HCT116 (cell line): ENCODE results near the gene P2RX5. TPM values are rescaled to one million over a fixed set of nuclear protein-coding genes. Genes with fewer than 3 reads are reported as not detected.

Experiments used
- ATAC-seq: fragments of 200-7000 bp; cut with Tn5 transposase; 2 replicates; pipeline ENCODE4 v1.9.1; 2020; ENCODE audit warnings: mild to moderate bottlenecking, moderate library complexity
- BruUV-seq: library from RNA; stranded (reverse); fragments of 400-500 nt; replicated peaks from 2 replicates; lab custom pipeline; 2021; lab: Mats Ljungman, UMichigan
- CTCF ChIA-PET: fragments of 300-600 bp; sonication (Branson Sonifier 250); formaldehyde crosslinking; loops from one replicate; lab custom pipeline; 2021; ENCODE audit warnings: antibody characterized with exemption; lab: Charles Lee
- POLR2A ChIA-PET: fragments of 300-600, 350-600 bp; sonication (Branson Sonifier 250); formaldehyde crosslinking; loops from one replicate; lab custom pipeline; 2021; ENCODE audit warnings: antibody characterized with exemption; lab: Charles Lee
- RAD21 ChIA-PET, 2 experiments: fragments of 300-600 bp; sonication (Branson Sonifier 250); formaldehyde crosslinking; loops; one replicate each; lab custom pipeline; 2023; ENCODE audit warnings: low total read pairs in 2 of 2; ENCODE audit not compliant: uncharacterized antibody in 2 of 2, unreplicated experiment in 2 of 2, low non-redundant PET in 1 of 2; lab: Charles Lee
- DNase-seq: peaks from one replicate; pipeline ENCODE4 v3.0.0-alpha.2; 2010; ENCODE audit warnings: low read depth, low spot score
- H2AFZ ChIP-seq: fragments of 200-600 bp; shearing (Covaris generic), sonication (generic); 2 replicates; pipeline ENCODE4 v1.6.1; 2017; ENCODE audit warnings: low read depth, mixed run types, mixed read lengths, antibody characterized with exemption, low read length; ENCODE audit not compliant: poor library complexity, severe bottlenecking
- H3K27ac ChIP-seq: 2 replicates; pipeline ENCODE4 v1.5.1; 2012; ENCODE audit warnings: low read depth, low read length
- H3K27me3 ChIP-seq: fragments of 200-600 bp; sonication (generic); 2 replicates; pipeline ENCODE4 v1.6.1; 2016; ENCODE audit warnings: mixed run types, low read length, mixed read lengths; ENCODE audit not compliant: insufficient read depth
- H3K36me3 ChIP-seq, 2 experiments: fragments of 200-500 bp in 1 of 2; fragments of 200-600 bp in 1 of 2; sonication (Bioruptor generic) in 1 of 2; sonication (generic) in 1 of 2; 2 replicates each; pipeline versions ENCODE4 v1.5.1 to v1.6.1; 2014 to 2016; ENCODE audit warnings: low read length in 2 of 2, inconsistent platforms in 1 of 2, mixed read lengths in 1 of 2, mixed run types in 1 of 2; ENCODE audit not compliant: insufficient read depth in 2 of 2, control insufficient read depth in 1 of 2
- H3K4me1 ChIP-seq, 2 experiments: fragments of 200-600 bp in 1 of 2; sonication (generic) in 1 of 2; 2 replicates each; pipeline versions ENCODE4 v1.5.1 to v1.6.1; 2012 to 2017; ENCODE audit warnings: low read length in 2 of 2, inconsistent platforms in 1 of 2, mild to moderate bottlenecking in 1 of 2, mixed read lengths in 1 of 2, mixed run types in 1 of 2, moderate library complexity in 1 of 2; ENCODE audit not compliant: insufficient read depth in 2 of 2, control insufficient read depth in 1 of 2
- H3K4me2 ChIP-seq: fragments of 200-600 bp; sonication (generic); 2 replicates; pipeline ENCODE4 v1.6.1; 2017; ENCODE audit warnings: mixed run types, low read length, mixed read lengths
- H3K4me3 ChIP-seq, 2 experiments: fragments of 200-600 bp in 1 of 2; sonication (generic) in 1 of 2; replicated peaks in 1 of 2; 2 replicates each; pipeline ENCODE4 v1.5.1; 2011 to 2016; ENCODE audit warnings: low read length in 2 of 2, control low read depth in 1 of 2, low read depth in 1 of 2, mild to moderate bottlenecking in 1 of 2, mixed read lengths in 1 of 2, mixed run types in 1 of 2
- H3K79me2 ChIP-seq: fragments of 200-600 bp; sonication (generic); 2 replicates; pipeline ENCODE4 v1.6.1; 2017; ENCODE audit warnings: mild to moderate bottlenecking, mixed run types, low read length, moderate library complexity, mixed read lengths; ENCODE audit not compliant: insufficient read depth
- H3K9ac ChIP-seq: fragments of 200-600 bp; sonication (generic); 2 replicates; pipeline ENCODE4 v1.6.1; 2016; ENCODE audit warnings: low read length, mixed read lengths
- H3K9me2 ChIP-seq: fragments of 200-600 bp; sonication (generic), shearing (Covaris generic); 2 replicates; pipeline ENCODE4 v1.6.1; 2017; ENCODE audit warnings: mixed run types, mild to moderate bottlenecking, moderate library complexity; ENCODE audit not compliant: insufficient read depth
- H3K9me3 ChIP-seq, 2 experiments: fragments of 200-500 bp in 1 of 2; fragments of 200-600 bp in 1 of 2; sonication (Bioruptor generic) in 1 of 2; sonication (generic) in 1 of 2; 2 replicates each; pipeline ENCODE4 v1.6.1; 2014 to 2017; ENCODE audit warnings: low read length in 2 of 2, mixed read lengths in 2 of 2, inconsistent platforms in 1 of 2, low read depth in 1 of 2, mild to moderate bottlenecking in 1 of 2, mixed run types in 1 of 2, moderate library complexity in 1 of 2; ENCODE audit not compliant: control insufficient read depth in 1 of 2, insufficient read depth in 1 of 2
- H4K20me1 ChIP-seq: fragments of 200-600 bp; sonication (generic), shearing (Covaris generic); 2 replicates; pipeline ENCODE4 v1.6.1; 2017; ENCODE audit warnings: mixed run types, mild to moderate bottlenecking, moderate library complexity; ENCODE audit not compliant: insufficient read depth
- CEBPB ChIP-seq: IDR thresholded peaks from 2 replicates; pipeline ENCODE4 v1.6.1; 2012; ENCODE audit warnings: low read depth
- CTCF ChIP-seq, 3 experiments: fragments of 200-600 bp in 1 of 3; sonication (generic) in 1 of 3; IDR thresholded peaks in 2 of 3; conservative IDR thresholded peaks in 1 of 3; 2 replicates each; pipeline ENCODE4 v1.5.1; 2012 to 2017; ENCODE audit warnings: low read depth in 2 of 3, low read length in 2 of 3, antibody characterized with exemption in 1 of 3, borderline replicate concordance in 1 of 3, control low read depth in 1 of 3, mild to moderate bottlenecking in 1 of 3, mixed read lengths in 1 of 3, mixed run types in 1 of 3, moderate library complexity in 1 of 3; ENCODE audit not compliant: insufficient read depth in 1 of 3
- EGR1 ChIP-seq: IDR thresholded peaks from 2 replicates; pipeline ENCODE4 v1.6.1; 2012; ENCODE audit warnings: low read depth
- ELF1 ChIP-seq: IDR thresholded peaks from 2 replicates; pipeline ENCODE4 v1.6.1; 2012; ENCODE audit warnings: low read depth, borderline replicate concordance
- EZH2 ChIP-seq: fragments of 200-600 bp; sonication (generic); IDR thresholded peaks from 2 replicates; pipeline ENCODE4 v1.6.1; 2017; ENCODE audit warnings: antibody characterized with exemption, mixed run types
- EZH2phosphoT487 ChIP-seq: fragments of 200-600 bp; IDR thresholded peaks from 2 replicates; pipeline ENCODE4 v1.6.1; 2018; ENCODE audit warnings: antibody characterized with exemption, borderline replicate concordance
- FOSL1 ChIP-seq: IDR thresholded peaks from 2 replicates; pipeline ENCODE4 v1.6.1; 2012; ENCODE audit warnings: low read depth
- JUND ChIP-seq: IDR thresholded peaks from 2 replicates; pipeline ENCODE4 v1.6.1; 2012
- POLR2A ChIP-seq: IDR thresholded peaks from 2 replicates; pipeline ENCODE4 v1.7.0; 2011; ENCODE audit warnings: borderline replicate concordance; ENCODE audit not compliant: insufficient read depth, insufficient read length; ENCODE audit errors: extremely low read depth
- POLR2AphosphoS5 ChIP-seq: IDR thresholded peaks from 2 replicates; pipeline ENCODE4 v1.6.1; 2011; ENCODE audit warnings: mild to moderate bottlenecking, low read depth, low read length, moderate library complexity
- REST ChIP-seq: IDR thresholded peaks from 2 replicates; pipeline ENCODE4 v1.6.1; 2012; ENCODE audit warnings: low read depth
- SIN3A ChIP-seq: IDR thresholded peaks from 2 replicates; pipeline ENCODE4 v1.6.1; 2012; ENCODE audit warnings: low read depth
- SP1 ChIP-seq: IDR thresholded peaks from 2 replicates; pipeline ENCODE4 v1.6.1; 2012; ENCODE audit warnings: low read depth
- TCF7L2 ChIP-seq: IDR thresholded peaks from 2 replicates; pipeline ENCODE4 v1.7.0; 2011; ENCODE audit warnings: borderline replicate concordance, inconsistent platforms; ENCODE audit not compliant: insufficient read depth, insufficient read length; ENCODE audit errors: extremely low read depth
- YY1 ChIP-seq: IDR thresholded peaks from 2 replicates; pipeline ENCODE4 v1.6.1; 2011; ENCODE audit warnings: low read length, low read depth, moderate library complexity, mild to moderate bottlenecking; ENCODE audit not compliant: insufficient replicate concordance; ENCODE audit errors: extremely low read depth
- ZBTB33 ChIP-seq: IDR thresholded peaks from 2 replicates; pipeline ENCODE4 v1.6.1; 2011; ENCODE audit warnings: mild to moderate bottlenecking, low read length, moderate library complexity; ENCODE audit not compliant: insufficient replicate concordance; ENCODE audit errors: extremely low read depth
- ZFX ChIP-seq: fragments of 450-650 bp; IDR thresholded peaks from 2 replicates; pipeline ENCODE4 v1.6.1; 2017
- ZNF274 ChIP-seq: fragments of 200-500 bp; sonication (Bioruptor generic); IDR thresholded peaks from 2 replicates; pipeline ENCODE4 v1.6.1; 2014; ENCODE audit warnings: mild to moderate bottlenecking, low read depth, low read length, inconsistent platforms
- intact Hi-C: fragments of 100-400 bp; cut with micrococcal nuclease; formaldehyde crosslinking; loops from 2 replicates; pipeline ENCODE4 v1.10.0; 2022
- total RNA-seq: library from RNA; stranded (reverse); gene quantifications from one replicate; pipeline ENCODE4 v1.2.1, GENCODE V29; 2021; ENCODE audit not compliant: unreplicated experiment
- TF ChIP-seq, protein P1 (sequence below): IDR thresholded peaks from 2 replicates; pipeline ENCODE4 v1.6.1; 2012
- TF ChIP-seq, protein P2 (sequence below): IDR thresholded peaks from 2 replicates; pipeline ENCODE4 v1.6.1; 2012

Gene P2RX5
- total RNA-seq, 1 experiment from 2014 or later = 9.0 TPM

GRCh38 chr17:3697103-3697476 is 1.1 kb upstream of the P2RX5 start:
- no peak overlapping the region for H3K9ac ChIP-seq
- ChIA-PET POLR2A (no interaction called here), CTCF (no interaction called here), RAD21 (no interaction called here)
- no TSS peak for BruUV-seq
- intact Hi-C loops = no loop called here
- H3K27me3 ChIP-seq = no peaks in the 10 kb centered on the region
- peaks cover 0 to 11% of the 10 kb centered on the region in 2 experiments; a peak in 2 of 4 replicates for H3K4me1 ChIP-seq
- DNase-seq = no peak
- no peak overlapping the region for H2AFZ ChIP-seq
- no peak overlapping the region for H3K27ac ChIP-seq
- H3K79me2 ChIP-seq = no peaks in the 10 kb centered on the region
- no peak overlapping the region for H3K4me3 ChIP-seq
- ATAC-seq = no peak
- H3K4me2 ChIP-seq = no peak overlapping the region
- no peak for TF ChIP-seq EZH2
- TF ChIP-seq JUND = no peak
- TF ChIP-seq ELF1 = no peak
- no peak for TF ChIP-seq EGR1
- TF ChIP-seq ZNF274 = no peak
- no peak for TF ChIP-seq SIN3A
- no peak for TF ChIP-seq CEBPB
- no peak for TF ChIP-seq CTCF (IDR thresholded peaks at IDR 0.05 in 2 of 3, conservative IDR thresholded peaks at IDR 0.05 in 1 of 3; ENCODE audit: borderline replicate concordance in 1 of 3, insufficient read depth in 1 of 3, low read depth in 2 of 3, low read length in 2 of 3)
- TF ChIP-seq ZFX = no peak
- TF ChIP-seq ZBTB33 = no peak
- no peak for TF ChIP-seq POLR2A
- no peak for TF ChIP-seq REST
- no peak for TF ChIP-seq POLR2AphosphoS5
- no peak for TF ChIP-seq TCF7L2
- no peak for TF ChIP-seq EZH2phosphoT487
- TF ChIP-seq, protein P1, sequence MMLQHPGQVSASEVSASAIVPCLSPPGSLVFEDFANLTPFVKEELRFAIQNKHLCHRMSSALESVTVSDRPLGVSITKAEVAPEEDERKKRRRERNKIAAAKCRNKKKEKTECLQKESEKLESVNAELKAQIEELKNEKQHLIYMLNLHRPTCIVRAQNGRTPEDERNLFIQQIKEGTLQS = no peak
- TF ChIP-seq SP1 = no peak
- TF ChIP-seq, protein P2, sequence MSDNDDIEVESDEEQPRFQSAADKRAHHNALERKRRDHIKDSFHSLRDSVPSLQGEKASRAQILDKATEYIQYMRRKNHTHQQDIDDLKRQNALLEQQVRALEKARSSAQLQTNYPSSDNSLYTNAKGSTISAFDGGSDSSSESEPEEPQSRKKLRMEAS = no peak
- TF ChIP-seq YY1 = no peak
- TF ChIP-seq FOSL1 = no peak
- no peaks in the 10 kb centered on the region for H3K9me2 ChIP-seq
- H3K9me3 ChIP-seq = peaks cover 9 to 10% of the 10 kb centered on the region in 2 experiments; a peak in 2 of 4 replicates
- no peaks in the 10 kb centered on the region for H4K20me1 ChIP-seq
- H3K36me3 ChIP-seq = no peaks in the 10 kb centered on the region
